Astrocyte (in vitro differentiated cells and primary cell): ENCODE measurements around the gene MBTD1.

Experiments
- EZH2 ChIP-seq: IDR thresholded peaks from 2 replicates; pipeline ENCODE4 v1.6.1; 2012; ENCODE audit warnings: mild to moderate bottlenecking, low read length, inconsistent platforms; ENCODE audit not compliant: insufficient read depth
- TF ChIP-seq, protein P1 (sequence below): IDR thresholded peaks from 2 replicates; pipeline ENCODE4 v1.5.1; 2011; ENCODE audit warnings: low read depth, mild to moderate bottlenecking, inconsistent platforms, low read length, moderate library complexity; ENCODE audit not compliant: insufficient read depth

GRCh38 chr17:51263006-51263405 lies 3.2 kb upstream of the MBTD1 start:
- TF ChIP-seq, protein P1, sequence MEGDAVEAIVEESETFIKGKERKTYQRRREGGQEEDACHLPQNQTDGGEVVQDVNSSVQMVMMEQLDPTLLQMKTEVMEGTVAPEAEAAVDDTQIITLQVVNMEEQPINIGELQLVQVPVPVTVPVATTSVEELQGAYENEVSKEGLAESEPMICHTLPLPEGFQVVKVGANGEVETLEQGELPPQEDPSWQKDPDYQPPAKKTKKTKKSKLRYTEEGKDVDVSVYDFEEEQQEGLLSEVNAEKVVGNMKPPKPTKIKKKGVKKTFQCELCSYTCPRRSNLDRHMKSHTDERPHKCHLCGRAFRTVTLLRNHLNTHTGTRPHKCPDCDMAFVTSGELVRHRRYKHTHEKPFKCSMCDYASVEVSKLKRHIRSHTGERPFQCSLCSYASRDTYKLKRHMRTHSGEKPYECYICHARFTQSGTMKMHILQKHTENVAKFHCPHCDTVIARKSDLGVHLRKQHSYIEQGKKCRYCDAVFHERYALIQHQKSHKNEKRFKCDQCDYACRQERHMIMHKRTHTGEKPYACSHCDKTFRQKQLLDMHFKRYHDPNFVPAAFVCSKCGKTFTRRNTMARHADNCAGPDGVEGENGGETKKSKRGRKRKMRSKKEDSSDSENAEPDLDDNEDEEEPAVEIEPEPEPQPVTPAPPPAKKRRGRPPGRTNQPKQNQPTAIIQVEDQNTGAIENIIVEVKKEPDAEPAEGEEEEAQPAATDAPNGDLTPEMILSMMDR = no peak
- TF ChIP-seq EZH2 = no peak
